Mesenchymal stem cell (in vitro differentiated cells and primary cell): ENCODE data around the gene SOX15.

Experiments used
- DNase-seq: peaks from one replicate; pipeline ENCODE4 v3.0.0-alpha.2; 2013
- H2AFZ ChIP-seq: one replicate; pipeline ENCODE4 v1.6.1; 2013; ENCODE audit warnings: low read depth, mild to moderate bottlenecking, control low read depth, inconsistent platforms, low read length, moderate library complexity
- H2AK5ac ChIP-seq: 2 replicates; pipeline ENCODE4 v1.6.1; 2013; ENCODE audit warnings: low read length, moderate library complexity, mild to moderate bottlenecking, inconsistent platforms; ENCODE audit not compliant: severe bottlenecking
- H2BK120ac ChIP-seq: one replicate; pipeline ENCODE4 v1.6.1; 2013; ENCODE audit warnings: low read depth, mild to moderate bottlenecking, inconsistent platforms, low read length, moderate library complexity
- H2BK12ac ChIP-seq, 2 experiments: one replicate each; pipeline ENCODE4 v1.6.1; 2013; ENCODE audit warnings: inconsistent platforms in 2 of 2, low read length in 2 of 2, mild to moderate bottlenecking in 2 of 2, moderate library complexity in 2 of 2, control low read depth in 1 of 2
- H2BK15ac ChIP-seq: one replicate; pipeline ENCODE4 v1.6.1; 2013; ENCODE audit warnings: mild to moderate bottlenecking, low read depth, inconsistent platforms; ENCODE audit not compliant: poor library complexity, severe bottlenecking
- H2BK5ac ChIP-seq: 2 replicates; pipeline ENCODE4 v1.6.1; 2013; ENCODE audit warnings: low read depth, mild to moderate bottlenecking, low read length, control low read depth, inconsistent platforms; ENCODE audit not compliant: poor library complexity, severe bottlenecking
- H3K14ac ChIP-seq, 2 experiments: one replicate each; pipeline ENCODE4 v1.6.1; 2013; ENCODE audit warnings: inconsistent platforms in 2 of 2, low read length in 2 of 2, control low read depth in 1 of 2, mild to moderate bottlenecking in 1 of 2, moderate library complexity in 1 of 2
- H3K18ac ChIP-seq, 2 experiments: one replicate each; pipeline ENCODE4 v1.6.1; 2013; ENCODE audit warnings: inconsistent platforms in 2 of 2, low read length in 2 of 2, control low read depth in 1 of 2, low read depth in 1 of 2, mild to moderate bottlenecking in 1 of 2
- H3K23ac ChIP-seq, 2 experiments: one replicate each; pipeline ENCODE4 v1.6.1; 2013; ENCODE audit warnings: inconsistent platforms in 2 of 2, low read length in 2 of 2, mild to moderate bottlenecking in 2 of 2, moderate library complexity in 2 of 2, control low read depth in 1 of 2
- H3K27ac ChIP-seq: 2 replicates; pipeline ENCODE4 v1.5.1; 2013; ENCODE audit warnings: mild to moderate bottlenecking, moderate library complexity, low read length, control low read depth, inconsistent platforms; ENCODE audit not compliant: poor library complexity, severe bottlenecking
- H3K27me3 ChIP-seq, 2 experiments: 2 replicates each; pipeline versions ENCODE4 v1.6.1 to v1.7.0; 2013; ENCODE audit warnings: low read length in 2 of 2, mild to moderate bottlenecking in 2 of 2, moderate library complexity in 2 of 2, control low read depth in 1 of 2, inconsistent platforms in 1 of 2; ENCODE audit not compliant: control insufficient read depth in 1 of 2, insufficient read depth in 1 of 2
- H3K36me3 ChIP-seq, 2 experiments: 2 replicates each; pipeline versions ENCODE4 v1.6.1 to v1.7.0; 2013; ENCODE audit warnings: low read length in 2 of 2, control low read depth in 1 of 2, inconsistent platforms in 1 of 2, low read depth in 1 of 2, mild to moderate bottlenecking in 1 of 2; ENCODE audit not compliant: insufficient read depth in 2 of 2, control insufficient read depth in 1 of 2
- H3K4ac ChIP-seq, 2 experiments: one replicate each; pipeline ENCODE4 v1.6.1; 2013; ENCODE audit warnings: inconsistent platforms in 2 of 2, low read length in 2 of 2, mild to moderate bottlenecking in 2 of 2, moderate library complexity in 2 of 2, control low read depth in 1 of 2, low read depth in 1 of 2
- H3K4me1 ChIP-seq: 2 replicates; pipeline ENCODE4 v1.6.1; 2013; ENCODE audit warnings: low read depth, low read length, control low read depth; ENCODE audit not compliant: control insufficient read depth, insufficient read depth
- H3K4me2 ChIP-seq: 2 replicates; pipeline ENCODE4 v1.6.1; 2013; ENCODE audit warnings: low read length, mild to moderate bottlenecking, inconsistent platforms; ENCODE audit not compliant: poor library complexity, severe bottlenecking
- H3K4me3 ChIP-seq, 2 experiments: 2 replicates each; pipeline versions ENCODE4 v1.5.1 to v1.7.0; 2013; ENCODE audit warnings: low read length in 2 of 2, mild to moderate bottlenecking in 2 of 2, control low read depth in 1 of 2, low read depth in 1 of 2; ENCODE audit not compliant: insufficient read depth in 1 of 2
- H3K79me1 ChIP-seq: replicated peaks from 2 replicates; pipeline ENCODE4 v1.6.1; 2013; ENCODE audit warnings: mild to moderate bottlenecking, control low read depth, low read length, inconsistent platforms; ENCODE audit not compliant: poor library complexity, severe bottlenecking
- H3K9ac ChIP-seq: 2 replicates; pipeline ENCODE4 v1.7.0; 2013; ENCODE audit warnings: mild to moderate bottlenecking, low read length, moderate library complexity
- H3K9me3 ChIP-seq: 2 replicates; pipeline ENCODE4 v1.7.0; 2013; ENCODE audit warnings: mild to moderate bottlenecking, low read length; ENCODE audit not compliant: control insufficient read depth
- H4K8ac ChIP-seq: one replicate; pipeline ENCODE4 v1.6.1; 2013; ENCODE audit warnings: inconsistent platforms, mild to moderate bottlenecking, low read length, moderate library complexity
- H4K91ac ChIP-seq: one replicate; pipeline ENCODE4 v1.6.1; 2013; ENCODE audit warnings: mild to moderate bottlenecking, low read length, inconsistent platforms
- WGBS: methylation state at CpG from one replicate; pipeline ENCODE4 v1.1.7; 2013; ENCODE audit warnings: mixed read lengths; 5-methylcytosine and 5-hydroxymethylcytosine counted together

Gene SOX15

GRCh38 chr17:7577327-7578199 is 12.3 kb downstream of the SOX15 start:
- Histone ChIP-seq H4K8ac (no peak overlapping the region), H3K27ac (no peak overlapping the region), H2BK15ac (no peak overlapping the region), H3K79me1 (peaks cover 2% of the 10 kb centered on the region), H2BK12ac (no peak overlapping the region), H3K27me3 (no peaks in the 10 kb centered on the region), H3K4me3 (no peak overlapping the region), H2AK5ac (no peak overlapping the region), H3K23ac (no peak overlapping the region), H3K4me1 (peaks cover 26% of the 10 kb centered on the region), H2AFZ (no peak overlapping the region), H3K18ac (no peak overlapping the region), H3K4ac (no peak overlapping the region), H3K36me3 (peaks cover 60 to 77% of the 10 kb centered on the region in 2 experiments), H3K14ac (no peak overlapping the region), H4K91ac (no peak overlapping the region), H3K9me3 (no peaks in the 10 kb centered on the region), H2BK120ac (no peak overlapping the region), H3K9ac (peak overlapping the region; percentile 98), H2BK5ac (no peak overlapping the region), H3K4me2 (no peak overlapping the region)
- WGBS, result 89% methylated on average over 17 of the region's 17 CpGs
- DNase-seq, result no peak

GRCh38 chr17:7576432-7576937 is 13.4 kb downstream of the SOX15 start:
- H3K4ac ChIP-seq, result no peak overlapping the region
- H3K27ac ChIP-seq, result no peak overlapping the region
- no peak overlapping the region for H2BK5ac ChIP-seq
- H3K9me3 ChIP-seq, result no peaks in the 10 kb centered on the region
- no peak overlapping the region for H4K8ac ChIP-seq
- DNase-seq, result no peak
- H3K36me3 ChIP-seq, result peaks cover 54 to 71% of the 10 kb centered on the region in 2 experiments
- no peak overlapping the region for H3K4me2 ChIP-seq
- 94% methylated on average over 14 of the region's 14 CpGs for WGBS
- no peak overlapping the region for H3K4me3 ChIP-seq
- no peak overlapping the region for H3K23ac ChIP-seq
- no peak overlapping the region for H4K91ac ChIP-seq
- no peak overlapping the region for H2BK12ac ChIP-seq
- H3K9ac ChIP-seq, result peak overlapping the region; percentile 98
- no peak overlapping the region for H3K14ac ChIP-seq
- H2BK15ac ChIP-seq, result no peak overlapping the region
- H3K18ac ChIP-seq, result no peak overlapping the region
- H3K27me3 ChIP-seq, result no peaks in the 10 kb centered on the region
- no peak overlapping the region for H2BK120ac ChIP-seq
- no peak overlapping the region for H2AFZ ChIP-seq
- peaks cover 28% of the 10 kb centered on the region for H3K4me1 ChIP-seq
- no peak overlapping the region for H2AK5ac ChIP-seq
- H3K79me1 ChIP-seq, result no peaks in the 10 kb centered on the region

DNA sequence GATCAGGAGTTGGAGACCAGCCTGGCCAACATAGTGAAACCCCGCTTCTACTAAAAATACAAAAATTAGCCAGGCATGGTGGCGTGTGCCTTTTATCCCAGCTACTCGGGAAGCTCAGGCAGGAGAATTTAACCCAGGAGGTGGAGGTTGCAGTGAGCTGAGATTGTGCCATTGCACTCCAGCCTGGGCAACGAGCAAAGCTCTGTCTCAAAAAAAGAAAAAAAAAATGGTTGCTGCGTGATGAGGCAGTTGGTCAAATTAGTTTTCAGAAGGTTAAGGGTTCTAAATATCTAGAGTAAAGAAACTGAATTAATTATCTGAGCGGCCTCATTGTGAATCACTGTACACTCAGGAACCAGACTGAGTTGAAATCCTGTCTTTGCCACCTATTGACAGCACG is 13.9 kb downstream of the SOX15 start:
- H3K4me2 ChIP-seq, result no peak overlapping the region
- H3K9ac ChIP-seq, result peak overlapping the region; percentile 98
- H3K4me3 ChIP-seq, result peak overlapping the region in 1 of 2 experiments; percentile 94
- H2BK12ac ChIP-seq, result no peak overlapping the region
- H3K79me1 ChIP-seq, result peaks cover 2% of the 10 kb centered on the region
- H3K27ac ChIP-seq, result no peak overlapping the region
- H2BK15ac ChIP-seq, result no peak overlapping the region
- no peak overlapping the region for H3K23ac ChIP-seq
- H3K9me3 ChIP-seq, result no peaks in the 10 kb centered on the region
- no peak overlapping the region for H3K14ac ChIP-seq
- H3K4ac ChIP-seq, result no peak overlapping the region
- H2BK5ac ChIP-seq, result no peak overlapping the region
- H3K18ac ChIP-seq, result no peak overlapping the region
- H4K91ac ChIP-seq, result no peak overlapping the region
- DNase-seq, result no peak
- no peak overlapping the region for H2BK120ac ChIP-seq
- peaks cover 29% of the 10 kb centered on the region for H3K4me1 ChIP-seq
- H4K8ac ChIP-seq, result no peak overlapping the region
- H2AK5ac ChIP-seq, result no peak overlapping the region
- H3K27me3 ChIP-seq, result no peaks in the 10 kb centered on the region
- no peak overlapping the region for H2AFZ ChIP-seq
- WGBS, result 93% methylated on average over 7 of the region's 7 CpGs
- H3K36me3 ChIP-seq, result peaks cover 59 to 73% of the 10 kb centered on the region in 2 experiments

DNA sequence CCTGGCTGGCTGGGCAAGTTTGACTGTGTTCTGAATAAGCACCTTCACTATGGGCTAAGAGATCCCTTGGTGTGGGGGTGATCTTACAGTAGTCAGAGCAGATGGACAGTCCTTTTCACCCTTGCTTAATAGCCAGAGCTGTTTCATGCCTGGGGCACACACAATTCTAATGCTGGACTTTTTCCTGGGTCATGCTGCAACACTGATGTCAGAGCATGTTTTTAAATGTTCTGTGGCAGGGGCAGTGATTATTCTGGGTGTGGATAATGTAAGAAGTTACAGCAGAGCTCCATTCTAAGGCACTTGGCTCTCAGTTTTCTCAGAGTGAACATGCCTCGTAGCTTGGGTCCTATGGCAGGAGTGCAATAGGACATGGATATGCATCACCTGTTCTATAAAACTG is 14.4 kb downstream of the SOX15 start:
- Histone ChIP-seq H3K27ac (no peak overlapping the region), H4K8ac (no peak overlapping the region), H3K9me3 (no peaks in the 10 kb centered on the region), H3K18ac (no peak overlapping the region), H2AK5ac (no peak overlapping the region), H3K23ac (no peak overlapping the region), H2AFZ (no peak overlapping the region), H2BK5ac (no peak overlapping the region), H4K91ac (no peak overlapping the region), H2BK15ac (no peak overlapping the region), H3K27me3 (no peaks in the 10 kb centered on the region), H3K79me1 (peaks cover 5% of the 10 kb centered on the region), H3K4ac (no peak overlapping the region), H3K9ac (peak overlapping the region; percentile 98), H2BK12ac (no peak overlapping the region), H3K14ac (no peak overlapping the region), H2BK120ac (no peak overlapping the region), H3K4me3 (peak overlapping the region in 1 of 2 experiments; percentile 94), H3K36me3 (peaks cover 64 to 74% of the 10 kb centered on the region in 2 experiments), H3K4me2 (no peak overlapping the region), H3K4me1 (peaks cover 29% of the 10 kb centered on the region)
- WGBS, result 83% methylated on average over 1 of the region's 1 CpG
- no peak for DNase-seq
